GM19238 (cell line): ENCODE results near the gene UVSSA.
A peak's percentile ranks its signal among the peaks of the same experiment; 100 is the strongest.

Experiments used
- DNase-seq: peaks from one replicate; pipeline ENCODE4 v3.0.0; 2011; ENCODE audit warnings: low spot score; ENCODE audit not compliant: insufficient read length

Gene UVSSA

GRCh38 chr4:1348746-1349145 lies 1.7 kb downstream of the UVSSA start:
- no peak for DNase-seq

- DNase-seq, result no peak
Measured at GRCh38 chr4:1349359-1350168, 2.6 kb downstream of the UVSSA start.

- no peak for DNase-seq
Measured at GRCh38 chr4:1350169-1350520, 3.1 kb downstream of the UVSSA start.

- DNase-seq, result peak; percentile 92
Measured at GRCh38 chr4:1351854-1352566, 5.0 kb downstream of the UVSSA start.

GRCh38 chr4:1352567-1352900 lies 5.5 kb downstream of the UVSSA start:
- no peak for DNase-seq

- DNase-seq, result no peak
Measured at GRCh38 chr4:1353186-1354055, 6.4 kb downstream of the UVSSA start.

- DNase-seq, result no peak
Measured at GRCh38 chr4:1354136-1354982, 7.4 kb downstream of the UVSSA start.

- no peak for DNase-seq
Measured at GRCh38 chr4:1354983-1355275, 7.9 kb downstream of the UVSSA start.

- DNase-seq, result no peak
Measured at GRCh38 chr4:1355378-1355777, 8.4 kb downstream of the UVSSA start.

- DNase-seq, result peak; percentile 69
Measured at GRCh38 chr4:1356181-1356998, 9.4 kb downstream of the UVSSA start.

GRCh38 chr4:1357356-1358248 lies 10.6 kb downstream of the UVSSA start:
- no peak for DNase-seq

- no peak for DNase-seq
Measured at GRCh38 chr4:1358421-1359143, 11.6 kb downstream of the UVSSA start.

GRCh38 chr4:1359144-1359501 lies 12.1 kb downstream of the UVSSA start:
- no peak for DNase-seq

- no peak for DNase-seq
Measured at GRCh38 chr4:1359976-1360375, 13.0 kb downstream of the UVSSA start.

GRCh38 chr4:1360423-1361283 lies 13.6 kb downstream of the UVSSA start:
- no peak for DNase-seq

GRCh38 chr4:1361431-1361830 lies 14.4 kb downstream of the UVSSA start:
- no peak for DNase-seq

GRCh38 chr4:1362046-1362445 lies 15.0 kb downstream of the UVSSA start:
- DNase-seq, result no peak

- no peak for DNase-seq
Measured at GRCh38 chr4:1362521-1362920, 15.5 kb downstream of the UVSSA start.
